WERI-Rb-1 (cell line): ENCODE results near the gene VWA3A.

Experiments
- DNase-seq: peaks from one replicate; pipeline ENCODE4 v3.0.0-alpha.2; 2020
- H3K27ac ChIP-seq: fragments of 250-450 bp; sonication (Bioruptor Pico); 2 replicates; pipeline ENCODE4 v1.5.1; 2020; ENCODE audit warnings: mild to moderate bottlenecking, moderate library complexity
- H3K27me3 ChIP-seq: fragments of 250-450 bp; sonication (Bioruptor Pico); 2 replicates; pipeline ENCODE4 v1.5.1; 2021; ENCODE audit warnings: mild to moderate bottlenecking, low read depth, moderate library complexity; ENCODE audit not compliant: insufficient read depth, severe bottlenecking
- H3K36me3 ChIP-seq: fragments of 250-450 bp; sonication (Bioruptor Pico); 2 replicates; pipeline ENCODE4 v1.5.1; 2020; ENCODE audit warnings: mild to moderate bottlenecking, moderate library complexity
- H3K4me3 ChIP-seq: 2 replicates; pipeline ENCODE4 v1.5.1; 2011; ENCODE audit warnings: low read depth, mild to moderate bottlenecking, control low read depth, low read length
- H3K9me3 ChIP-seq: fragments of 250-450 bp; sonication (Bioruptor Pico); 2 replicates; pipeline ENCODE4 v1.5.1; 2021; ENCODE audit warnings: mild to moderate bottlenecking, moderate library complexity; ENCODE audit not compliant: severe bottlenecking
- TF ChIP-seq, protein P1 (sequence below): IDR thresholded peaks from 2 replicates; pipeline ENCODE4 v1.5.1; 2011; ENCODE audit warnings: low read depth, mild to moderate bottlenecking, control low read depth, inconsistent platforms, low read length

The VWA3A gene

DNA sequence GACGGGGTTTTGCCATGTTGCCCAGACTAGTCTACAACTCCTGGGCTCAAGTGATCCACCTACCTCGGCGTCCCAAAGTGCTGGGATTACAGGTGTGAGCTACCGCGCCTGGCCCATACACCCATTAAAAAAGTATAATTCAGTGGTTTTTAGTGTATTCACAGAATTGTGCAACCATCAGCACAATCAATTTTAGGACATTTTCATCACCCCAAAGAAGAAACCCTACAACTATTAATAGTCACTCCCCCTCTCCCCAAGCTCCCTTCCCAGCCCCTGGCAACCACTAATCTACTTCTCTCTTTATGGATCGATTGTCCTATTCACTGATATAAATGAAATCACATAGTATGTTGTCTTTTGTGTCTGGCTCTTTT lies 109.9 kb downstream of the VWA3A start:
- no peaks in the 10 kb centered on the region for H3K27me3 ChIP-seq
- no peaks in the 10 kb centered on the region for H3K9me3 ChIP-seq
- no peak overlapping the region for H3K4me3 ChIP-seq
- TF ChIP-seq, protein P1, sequence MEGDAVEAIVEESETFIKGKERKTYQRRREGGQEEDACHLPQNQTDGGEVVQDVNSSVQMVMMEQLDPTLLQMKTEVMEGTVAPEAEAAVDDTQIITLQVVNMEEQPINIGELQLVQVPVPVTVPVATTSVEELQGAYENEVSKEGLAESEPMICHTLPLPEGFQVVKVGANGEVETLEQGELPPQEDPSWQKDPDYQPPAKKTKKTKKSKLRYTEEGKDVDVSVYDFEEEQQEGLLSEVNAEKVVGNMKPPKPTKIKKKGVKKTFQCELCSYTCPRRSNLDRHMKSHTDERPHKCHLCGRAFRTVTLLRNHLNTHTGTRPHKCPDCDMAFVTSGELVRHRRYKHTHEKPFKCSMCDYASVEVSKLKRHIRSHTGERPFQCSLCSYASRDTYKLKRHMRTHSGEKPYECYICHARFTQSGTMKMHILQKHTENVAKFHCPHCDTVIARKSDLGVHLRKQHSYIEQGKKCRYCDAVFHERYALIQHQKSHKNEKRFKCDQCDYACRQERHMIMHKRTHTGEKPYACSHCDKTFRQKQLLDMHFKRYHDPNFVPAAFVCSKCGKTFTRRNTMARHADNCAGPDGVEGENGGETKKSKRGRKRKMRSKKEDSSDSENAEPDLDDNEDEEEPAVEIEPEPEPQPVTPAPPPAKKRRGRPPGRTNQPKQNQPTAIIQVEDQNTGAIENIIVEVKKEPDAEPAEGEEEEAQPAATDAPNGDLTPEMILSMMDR: no peak
- H3K27ac ChIP-seq: peak overlapping the region; percentile 31; the same call in 1 of the 2 replicates
- peaks cover 5% of the 10 kb centered on the region for H3K36me3 ChIP-seq
- DNase-seq: no peak

DNA sequence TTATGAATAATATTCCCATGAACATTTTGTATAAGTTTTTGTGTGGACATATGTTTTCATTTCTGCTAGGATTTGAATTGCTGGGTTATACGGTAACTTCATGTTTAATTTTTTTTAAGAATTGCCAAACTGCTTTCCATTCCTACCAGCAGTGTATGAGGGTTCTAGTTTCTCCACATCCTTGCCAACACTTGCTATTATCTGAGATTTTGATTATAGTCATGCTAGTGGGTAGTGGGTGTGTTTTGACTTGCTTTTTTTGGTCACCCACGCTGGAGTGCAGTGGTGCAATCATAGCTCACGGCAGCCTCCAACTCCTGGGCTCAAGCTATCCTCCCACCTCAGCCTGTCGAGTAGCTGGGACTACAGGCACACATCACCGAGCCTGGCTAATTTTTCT lies 110.8 kb downstream of the VWA3A start:
- Histone ChIP-seq H3K27me3 (no peaks in the 10 kb centered on the region), H3K9me3 (no peaks in the 10 kb centered on the region), H3K36me3 (peaks cover 13% of the 10 kb centered on the region), H3K27ac (no peak overlapping the region), H3K4me3 (no peak overlapping the region)
- DNase-seq: no peak
- TF ChIP-seq, protein P1: no peak

DNA sequence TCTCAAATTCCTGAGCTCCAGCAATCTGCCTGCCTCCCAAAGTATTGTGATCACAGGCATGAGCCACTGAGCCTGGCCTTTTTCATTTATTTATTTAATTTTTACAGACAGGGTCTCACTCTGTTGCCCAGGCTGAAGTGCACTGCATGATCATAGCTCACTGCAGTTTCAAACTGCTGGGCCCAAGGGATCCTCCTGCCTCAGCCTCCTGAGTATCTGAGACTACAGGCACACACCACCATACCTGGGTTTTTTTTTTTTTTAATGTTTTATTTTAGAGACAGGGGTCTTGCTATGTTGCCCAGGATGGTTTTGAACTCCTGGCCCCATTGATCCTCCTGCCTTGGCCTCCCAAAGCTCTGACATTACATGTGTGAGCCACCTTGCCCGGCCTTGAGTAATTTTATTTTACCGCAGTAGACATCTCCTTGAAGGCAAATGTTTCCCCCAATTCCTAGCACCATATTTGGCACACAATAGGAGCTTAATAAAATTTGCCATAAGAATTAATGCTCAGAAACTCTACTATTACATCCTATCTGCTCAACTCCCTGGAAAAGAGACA lies 111.8 kb downstream of the VWA3A start:
- H3K36me3 ChIP-seq: peaks cover 24% of the 10 kb centered on the region
- H3K4me3 ChIP-seq: no peak overlapping the region
- no peaks in the 10 kb centered on the region for H3K9me3 ChIP-seq
- TF ChIP-seq, protein P1: no peak
- H3K27ac ChIP-seq: no peak overlapping the region
- DNase-seq: no peak
- no peaks in the 10 kb centered on the region for H3K27me3 ChIP-seq

DNA sequence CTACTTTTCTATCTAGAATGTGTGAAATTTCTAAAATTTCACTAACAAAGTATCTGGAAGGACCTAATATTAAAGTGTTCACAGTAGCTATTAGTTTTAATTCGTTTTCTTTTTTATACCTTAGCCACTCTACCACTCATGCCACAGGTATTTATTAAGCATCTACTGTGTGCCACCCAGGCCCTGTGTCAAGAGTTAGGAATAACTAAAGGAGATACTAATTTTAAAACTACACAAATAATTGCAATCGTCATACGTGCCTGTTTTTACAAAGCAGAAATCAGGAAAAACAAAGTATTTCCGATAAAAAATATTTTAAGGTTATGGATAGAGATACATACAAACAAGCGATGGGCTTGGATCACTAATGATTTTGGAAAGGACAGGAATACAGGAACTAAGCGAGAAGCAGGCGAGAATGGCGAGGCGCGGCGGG lies 113.3 kb downstream of the VWA3A start:
- DNase-seq: no peak
- Histone ChIP-seq H3K4me3 (peak overlapping the region; percentile 31), H3K9me3 (no peaks in the 10 kb centered on the region), H3K27ac (peak overlapping the region; percentile 65), H3K27me3 (no peaks in the 10 kb centered on the region), H3K36me3 (peaks cover 38% of the 10 kb centered on the region)
- TF ChIP-seq, protein P1: no peak

DNA sequence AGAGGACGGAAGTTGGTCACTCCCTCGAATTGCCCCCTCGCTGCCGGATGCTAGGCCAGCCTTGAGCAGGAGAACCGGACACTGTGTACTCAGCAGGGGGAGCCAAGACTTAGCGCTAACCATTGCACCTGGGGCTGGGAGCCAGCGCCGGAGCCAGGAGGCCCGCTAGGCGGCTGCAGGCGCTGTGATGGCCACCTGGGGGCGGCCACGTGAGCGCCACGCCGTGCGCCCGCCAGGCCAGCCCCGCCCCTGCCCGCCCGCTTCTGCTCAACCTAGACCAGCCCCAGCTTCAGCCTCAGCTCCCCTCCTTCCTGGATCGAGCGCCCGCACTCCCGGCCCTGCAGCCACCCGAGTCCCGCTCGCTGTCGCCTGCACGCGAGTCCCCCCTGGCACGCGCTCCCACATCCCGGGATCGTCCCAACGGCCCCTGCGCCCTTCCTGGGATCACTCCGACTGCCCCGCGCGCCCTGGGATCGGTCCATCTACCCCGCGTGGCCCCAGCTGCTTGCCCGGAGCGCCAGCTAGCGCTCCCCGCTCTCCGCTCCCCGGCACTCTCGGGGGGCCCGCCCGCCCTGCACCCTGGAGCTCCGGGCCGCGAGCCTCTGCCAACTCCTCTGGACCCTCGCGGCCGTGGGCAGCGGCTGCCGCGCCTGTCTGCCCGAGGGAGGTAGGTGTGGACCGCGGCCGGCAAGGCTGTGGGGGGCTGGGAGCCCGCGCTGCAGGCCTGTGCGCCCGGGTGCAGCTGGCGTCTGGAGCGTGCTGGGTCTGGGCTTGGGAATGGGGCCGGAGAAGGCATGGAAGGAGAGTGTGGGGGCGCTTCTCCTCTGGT lies 113.9 kb downstream of the VWA3A start, which contains the start of gene EEF2K:
EEF2K (plus strand) TSS at position 266 of the 829 bp plus-strand sequence. CDS start 19,452 bp downstream, outside the sequence.
- peak; percentile 96 for DNase-seq
- Histone ChIP-seq H3K27ac (peak within 1 kb of the TSS; percentile 91), H3K36me3 (peaks cover 44% of the 10 kb centered on the region), H3K27me3 (no peaks in the 10 kb centered on the region), H3K4me3 (peak within 1 kb of the TSS; percentile 88), H3K9me3 (no peaks in the 10 kb centered on the region)
- TF ChIP-seq, protein P1: peak; percentile 90
